ENCODE measurements around the gene LPP. TPM values are rescaled to one million over a fixed set of nuclear protein-coding genes. Genes with fewer than 3 reads are reported as not detected.

LPP gene
- total and polyA plus RNA-seq, 8 donors = 23.1 to 220 (median 26.7) TPM

GRCh38 chr3:188539037-188539436, 385.1 kb downstream of the LPP start:
- intact Hi-C loops (cut with DNase I) = no loop called here

DNA sequence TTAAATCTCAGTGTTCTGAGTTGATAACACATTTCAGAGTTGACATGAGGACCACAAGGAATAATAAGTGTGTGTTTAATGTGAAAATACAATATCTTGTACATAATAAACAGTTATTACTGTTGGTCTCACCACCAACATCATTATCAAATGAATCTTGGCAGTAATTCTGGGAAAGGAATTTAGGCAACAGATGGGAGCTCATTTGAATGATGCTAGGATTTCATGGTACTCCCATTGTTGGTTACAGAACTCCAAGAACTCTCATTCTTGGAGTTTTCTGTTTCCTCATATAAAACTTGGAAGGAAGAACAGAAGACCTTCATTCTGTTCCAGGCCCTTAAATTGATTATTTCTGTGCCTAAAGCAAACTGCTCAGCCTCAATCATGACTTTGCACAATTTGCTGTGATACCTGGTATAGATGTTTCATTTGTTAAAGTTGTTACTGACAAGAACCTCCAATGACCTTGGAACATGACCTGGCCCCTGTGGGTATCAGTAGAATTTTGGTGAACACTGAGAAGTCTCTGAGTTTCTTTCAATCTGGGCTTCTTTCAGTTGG, 385.8 kb downstream of the LPP start:
- TF ChIP-seq, protein P1, sequence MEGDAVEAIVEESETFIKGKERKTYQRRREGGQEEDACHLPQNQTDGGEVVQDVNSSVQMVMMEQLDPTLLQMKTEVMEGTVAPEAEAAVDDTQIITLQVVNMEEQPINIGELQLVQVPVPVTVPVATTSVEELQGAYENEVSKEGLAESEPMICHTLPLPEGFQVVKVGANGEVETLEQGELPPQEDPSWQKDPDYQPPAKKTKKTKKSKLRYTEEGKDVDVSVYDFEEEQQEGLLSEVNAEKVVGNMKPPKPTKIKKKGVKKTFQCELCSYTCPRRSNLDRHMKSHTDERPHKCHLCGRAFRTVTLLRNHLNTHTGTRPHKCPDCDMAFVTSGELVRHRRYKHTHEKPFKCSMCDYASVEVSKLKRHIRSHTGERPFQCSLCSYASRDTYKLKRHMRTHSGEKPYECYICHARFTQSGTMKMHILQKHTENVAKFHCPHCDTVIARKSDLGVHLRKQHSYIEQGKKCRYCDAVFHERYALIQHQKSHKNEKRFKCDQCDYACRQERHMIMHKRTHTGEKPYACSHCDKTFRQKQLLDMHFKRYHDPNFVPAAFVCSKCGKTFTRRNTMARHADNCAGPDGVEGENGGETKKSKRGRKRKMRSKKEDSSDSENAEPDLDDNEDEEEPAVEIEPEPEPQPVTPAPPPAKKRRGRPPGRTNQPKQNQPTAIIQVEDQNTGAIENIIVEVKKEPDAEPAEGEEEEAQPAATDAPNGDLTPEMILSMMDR (IDR thresholded peaks at IDR 0.05) = no peak
- H3K27me3 ChIP-seq = no peaks in the 10 kb centered on the region
- no peaks in the 10 kb centered on the region for H3K9me3 ChIP-seq
- no peaks in the 10 kb centered on the region for H3K4me1 ChIP-seq
- intact Hi-C loops (cut with DNase I) = no loop called here
- no peak overlapping the region for H3K4me3 ChIP-seq
- no peaks in the 10 kb centered on the region for H3K36me3 ChIP-seq
- DNase-seq = no peak
- no peak overlapping the region for H3K27ac ChIP-seq
- ATAC-seq = no peak

More at GRCh38 chr3:188539037-188539436, 385.1 kb downstream of the LPP start:
- Histone ChIP-seq H3K27me3 (no peaks in the 10 kb centered on the region), H3K4me1 (no peaks in the 10 kb centered on the region), H3K9me3 (no peaks in the 10 kb centered on the region), H3K4me3 (no peak overlapping the region), H3K27ac (no peak overlapping the region), H3K36me3 (no peaks in the 10 kb centered on the region)
- TF ChIP-seq, protein P1 (IDR thresholded peaks at IDR 0.05) = no peak
- no peak for ATAC-seq
- no peak for DNase-seq

DNA sequence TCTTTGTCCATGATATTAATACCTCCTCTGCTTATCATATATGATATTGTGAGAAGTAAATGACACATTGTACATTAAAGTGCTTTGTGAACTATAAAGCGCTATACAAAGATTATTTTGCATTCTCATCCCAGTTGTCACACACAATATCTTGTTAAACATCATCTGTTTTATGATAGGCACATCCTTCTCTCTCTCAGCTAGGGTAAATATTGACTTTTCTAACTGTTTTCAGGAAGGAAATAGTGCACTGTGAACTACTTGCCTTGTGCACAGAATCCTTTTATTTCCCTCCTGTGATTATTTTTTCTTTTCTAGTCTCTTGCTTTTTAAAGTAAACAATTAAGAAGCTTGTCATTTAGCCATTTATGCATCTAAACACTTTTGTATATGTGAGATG, 388.2 kb downstream of the LPP start:
- ATAC-seq (no peak), DNase-seq (no peak)
- Histone ChIP-seq H3K9me3 (no peaks in the 10 kb centered on the region), H3K4me3 (no peak overlapping the region), H3K36me3 (no peaks in the 10 kb centered on the region), H3K27me3 (no peaks in the 10 kb centered on the region), H3K4me1 (no peaks in the 10 kb centered on the region), H3K27ac (no peak overlapping the region)
- TF ChIP-seq, protein P1 (IDR thresholded peaks at IDR 0.05) = no peak
- intact Hi-C loops (cut with DNase I) = no loop called here

- Histone ChIP-seq H3K27me3 (no peaks in the 10 kb centered on the region), H3K27ac (no peak overlapping the region), H3K9me3 (no peaks in the 10 kb centered on the region), H3K36me3 (no peaks in the 10 kb centered on the region), H3K4me1 (no peaks in the 10 kb centered on the region), H3K4me3 (no peak overlapping the region)
- intact Hi-C loops (cut with DNase I) = no loop called here
- TF ChIP-seq, protein P1 (IDR thresholded peaks at IDR 0.05) = no peak
- ATAC-seq (no peak), DNase-seq (no peak)
Measured at GRCh38 chr3:188544012-188544411, 390.1 kb downstream of the LPP start.

- no peaks in the 10 kb centered on the region for H3K27me3 ChIP-seq
- intact Hi-C loops (cut with DNase I) = no loop called here
- no peak overlapping the region for H3K4me3 ChIP-seq
- H3K4me1 ChIP-seq = no peaks in the 10 kb centered on the region
- H3K9me3 ChIP-seq = no peaks in the 10 kb centered on the region
- TF ChIP-seq, protein P1 (IDR thresholded peaks at IDR 0.05) = no peak
- DNase-seq (no peak), ATAC-seq (no peak)
- H3K36me3 ChIP-seq = no peaks in the 10 kb centered on the region
- H3K27ac ChIP-seq = no peak overlapping the region
Measured at GRCh38 chr3:188546835-188547670, 393.1 kb downstream of the LPP start.

Data from left lung (tissue), 10 donors.